Stimulated activated CD4-positive, alpha-beta T cell treated with anti-CD3 and anti-CD28 coated beads, Interleukin-1b, Interleukin-23, amount 100 ng/mL, for 24 hours (primary cell): ENCODE data around the gene C9orf85.
"Not testable (repeated sequence)": the region's sequence is repeated elsewhere in the genome, so short reads cannot be mapped to it uniquely, and the experiment has no call there.

Experiments used
- DNase-seq, 4 experiments: peaks; one replicate each; pipeline ENCODE4 v3.0.0-alpha.2; 2020; ENCODE audit warnings: low read depth in 4 of 4, low spot score in 1 of 4

C9orf85 gene, protein sequence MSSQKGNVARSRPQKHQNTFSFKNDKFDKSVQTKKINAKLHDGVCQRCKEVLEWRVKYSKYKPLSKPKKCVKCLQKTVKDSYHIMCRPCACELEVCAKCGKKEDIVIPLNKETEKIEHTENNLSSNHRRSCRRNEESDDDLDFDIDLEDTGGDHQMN

GRCh38 chr9:71911061-71911907 lies at the start of gene C9orf85, which contains the start of gene ABHD17B:
TSS of gene C9orf85 (plus strand) at chr9:71911639. CDS start at chr9:71911735, 96 bp downstream.
TSS of gene ABHD17B (minus strand) at chr9:71911193. CDS start at chr9:71875080, 36,113 bp downstream.
- DNase-seq = peak; percentile 85 to 95 (median 94)

DNA sequence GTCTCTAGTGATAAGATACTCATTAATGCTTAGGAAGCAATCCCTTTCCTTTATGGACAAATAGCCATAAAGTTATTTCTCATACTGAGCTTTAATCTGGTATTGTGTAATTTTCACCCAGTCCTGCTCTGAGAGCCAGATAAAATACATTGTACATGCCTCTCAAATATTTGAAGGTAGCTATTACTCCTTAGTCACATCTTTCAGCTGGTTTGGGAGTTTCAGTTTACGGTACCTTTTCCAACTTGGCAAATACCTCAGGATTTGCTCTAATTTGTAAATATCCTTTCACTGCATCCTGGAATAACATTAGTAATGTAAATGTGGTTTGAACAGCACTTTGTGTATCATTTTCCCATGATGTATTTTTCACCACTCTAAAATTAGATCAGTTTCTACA lies 47.8 kb upstream of the C9orf85 start:
- no peak for DNase-seq

GRCh38 chr9:71875345-71875744 lies 36.1 kb upstream of the C9orf85 start:
- no peak for DNase-seq

GRCh38 chr9:71876106-71876505 lies 35.3 kb upstream of the C9orf85 start:
- no peak for DNase-seq

GRCh38 chr9:71876829-71877228 lies 34.6 kb upstream of the C9orf85 start:
- no peak for DNase-seq

DNA sequence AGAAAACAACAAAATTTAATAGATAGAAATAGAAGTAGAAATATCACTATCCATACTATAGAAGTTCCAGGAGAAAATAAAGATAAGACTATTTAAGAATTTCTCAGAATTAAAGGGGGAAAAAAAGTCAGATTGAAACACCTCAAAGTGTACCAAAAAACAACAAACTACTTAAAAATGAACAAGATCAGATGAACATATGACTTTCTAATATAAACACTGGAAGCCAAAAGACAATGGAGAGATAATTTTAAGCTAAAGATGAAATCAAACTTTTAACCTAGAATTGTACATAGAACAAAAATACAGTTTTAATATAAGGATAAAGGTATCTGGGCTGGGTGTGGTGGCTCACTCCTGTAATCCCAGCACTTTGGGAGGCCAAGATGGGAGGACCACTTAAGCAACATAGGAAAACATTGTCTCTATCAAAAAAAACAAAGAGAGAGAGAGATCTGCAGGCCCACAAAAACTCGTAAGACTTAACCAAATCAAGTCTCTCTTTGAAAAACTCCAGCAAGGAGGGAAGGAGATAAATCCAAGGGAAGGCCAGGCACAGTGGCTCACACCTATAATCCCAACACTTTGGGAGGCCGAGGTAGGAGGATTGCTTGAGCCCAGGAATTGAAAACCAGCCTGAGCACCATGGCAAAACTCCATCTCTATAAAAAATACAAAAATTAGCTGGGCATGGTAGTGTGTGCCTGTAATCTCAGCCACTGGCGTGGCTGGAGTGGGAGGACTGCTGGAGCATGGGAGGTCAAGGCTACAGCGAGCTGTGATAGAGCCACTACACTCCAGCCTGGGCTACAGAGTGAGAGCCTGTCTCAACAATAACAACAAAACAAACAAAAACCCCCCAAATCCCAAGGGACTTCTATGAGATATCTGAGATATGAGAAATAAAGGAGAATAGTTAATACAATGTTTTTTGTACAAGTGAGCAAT lies 32.8 kb upstream of the C9orf85 start:
- DNase-seq = no peak

- DNase-seq = no peak
Observed at GRCh38 chr9:71879644-71880174, 31.7 kb upstream of the C9orf85 start.

- DNase-seq = no peak
Observed at GRCh38 chr9:71884005-71884404, 27.4 kb upstream of the C9orf85 start.

- DNase-seq = no peak
Observed at GRCh38 chr9:71885467-71885866, 26.0 kb upstream of the C9orf85 start.

GRCh38 chr9:71886015-71886414 lies 25.4 kb upstream of the C9orf85 start:
- DNase-seq = no peak

- DNase-seq = no peak
Observed at GRCh38 chr9:71886541-71886940, 24.9 kb upstream of the C9orf85 start.

- no peak for DNase-seq
Observed at GRCh38 chr9:71887362-71887761, 24.1 kb upstream of the C9orf85 start.

DNA sequence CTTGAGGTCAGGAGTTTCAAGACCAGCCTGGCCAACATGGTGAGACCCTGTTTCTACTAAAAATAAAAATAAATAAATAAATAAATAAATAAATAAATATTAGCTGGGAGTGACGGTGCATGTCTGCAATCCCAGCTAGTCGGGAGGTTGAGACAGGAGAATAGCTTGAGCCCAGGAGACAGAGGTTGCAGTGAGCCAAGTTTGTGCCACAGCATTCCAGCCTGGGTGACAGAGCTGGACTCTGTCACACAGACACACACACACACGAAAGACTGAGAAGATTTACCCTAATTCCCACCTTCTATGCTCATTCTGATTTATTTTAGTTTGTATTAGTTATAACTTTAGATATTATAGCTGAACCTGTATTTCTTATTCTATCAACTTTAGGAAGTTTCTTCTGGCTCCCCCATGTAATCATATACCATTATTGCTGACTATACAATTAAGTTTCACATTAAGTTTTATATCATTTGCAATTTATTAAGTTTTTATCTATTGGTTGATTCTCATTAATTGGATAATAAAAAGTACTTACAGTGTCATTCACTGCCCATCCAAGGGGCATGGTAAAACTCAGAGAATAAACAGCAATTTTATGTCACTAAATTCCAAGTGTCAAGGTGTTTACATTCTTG lies 21.3 kb upstream of the C9orf85 start:
- DNase-seq = no peak

DNA sequence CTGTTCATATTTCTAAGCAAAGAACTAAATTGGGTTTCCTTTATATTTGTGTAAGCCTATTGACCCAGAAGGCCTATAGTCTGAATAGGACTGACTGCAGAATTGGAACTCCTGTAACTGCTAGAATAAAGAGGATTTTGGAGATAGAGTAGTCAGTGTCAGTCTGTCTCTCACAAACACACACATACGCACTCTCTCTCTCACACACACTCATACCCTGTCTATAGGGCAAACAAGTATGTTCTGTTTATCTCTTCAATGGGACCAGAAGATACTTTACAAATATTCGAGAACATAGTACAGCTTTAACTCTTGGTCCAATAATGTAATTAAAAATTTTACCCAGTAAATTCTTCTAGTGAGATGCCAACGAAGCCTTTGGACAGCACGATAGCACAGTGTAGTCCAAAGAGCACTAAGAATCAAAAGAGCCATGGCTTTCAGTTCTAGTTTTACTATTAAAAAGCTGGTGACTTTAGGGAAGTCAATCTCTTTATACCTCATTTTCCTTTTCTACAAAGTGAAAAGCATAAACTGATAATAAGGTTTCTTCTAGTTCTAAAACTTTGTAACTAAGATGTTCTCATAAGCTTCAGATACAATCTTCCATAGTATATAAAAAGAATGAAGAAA lies 19.8 kb upstream of the C9orf85 start:
- DNase-seq = no peak

- no peak for DNase-seq
Observed at GRCh38 chr9:71895117-71895516, 16.3 kb upstream of the C9orf85 start.

GRCh38 chr9:71895955-71896354 lies 15.5 kb upstream of the C9orf85 start:
- DNase-seq = no peak

DNA sequence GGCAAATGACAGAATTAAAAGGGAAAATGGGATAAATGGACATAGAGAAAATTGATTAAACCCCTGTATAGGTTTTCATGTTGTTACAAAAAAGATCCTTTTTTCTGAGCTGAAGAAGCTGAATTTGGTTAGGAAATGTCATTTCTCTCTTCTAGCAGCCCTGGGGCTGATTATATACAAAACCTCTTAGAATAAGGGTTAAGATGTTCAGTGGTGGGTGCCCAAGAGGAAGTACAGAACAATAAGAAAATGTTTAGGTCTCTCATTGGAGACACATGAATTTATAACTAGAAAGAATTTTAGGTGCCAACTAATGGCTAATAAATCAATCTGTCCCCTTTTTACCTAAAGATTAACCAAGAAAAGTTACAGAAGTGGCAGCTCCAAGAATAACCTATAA lies 14.7 kb upstream of the C9orf85 start:
- DNase-seq = no peak

DNA sequence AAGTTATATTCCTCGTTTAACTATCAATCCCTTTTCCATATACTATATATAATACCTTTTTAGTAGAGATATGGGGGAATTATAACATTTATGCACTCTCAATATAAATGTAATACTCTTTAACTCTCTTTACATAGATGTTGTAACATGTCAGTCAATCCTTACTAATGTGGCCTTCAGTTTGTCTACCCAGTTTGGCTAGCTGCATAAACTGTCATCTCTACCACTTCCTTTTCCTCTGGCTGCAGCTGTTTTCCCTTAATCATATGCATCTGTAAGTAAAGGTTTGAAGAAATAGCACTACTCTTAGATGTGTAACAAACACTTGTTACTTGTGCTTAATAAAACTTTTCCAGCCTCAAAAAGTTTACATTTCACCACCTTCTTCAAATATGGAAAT lies 13.9 kb upstream of the C9orf85 start:
- DNase-seq = no peak

GRCh38 chr9:71898756-71899155 lies 12.7 kb upstream of the C9orf85 start:
- DNase-seq = not testable (repeated sequence)
